IPS-15b (cell line): Measurements from ENCODE around the gene S100A16.

Source experiments
- H3K27me3 ChIP-seq: one replicate; pipeline ENCODE4 v1.6.1; 2013; ENCODE audit warnings: low read length; ENCODE audit not compliant: control insufficient read depth, insufficient read depth
- H3K36me3 ChIP-seq: one replicate; pipeline ENCODE4 v1.6.1; 2013; ENCODE audit warnings: low read length; ENCODE audit not compliant: control insufficient read depth, insufficient read depth
- H3K4me1 ChIP-seq: one replicate; pipeline ENCODE4 v1.6.1; 2013; ENCODE audit warnings: mild to moderate bottlenecking, low read length; ENCODE audit not compliant: control insufficient read depth, insufficient read depth
- H3K4me3 ChIP-seq: one replicate; pipeline ENCODE4 v1.5.1; 2013; ENCODE audit warnings: low read depth, low read length
- H3K9ac ChIP-seq: one replicate; pipeline ENCODE4 v1.6.1; 2013; ENCODE audit warnings: low read depth, mild to moderate bottlenecking, low read length
- H3K9me3 ChIP-seq: one replicate; pipeline ENCODE4 v1.6.1; 2013; ENCODE audit warnings: mild to moderate bottlenecking, low read length; ENCODE audit not compliant: control insufficient read depth, insufficient read depth

Gene S100A16

DNA sequence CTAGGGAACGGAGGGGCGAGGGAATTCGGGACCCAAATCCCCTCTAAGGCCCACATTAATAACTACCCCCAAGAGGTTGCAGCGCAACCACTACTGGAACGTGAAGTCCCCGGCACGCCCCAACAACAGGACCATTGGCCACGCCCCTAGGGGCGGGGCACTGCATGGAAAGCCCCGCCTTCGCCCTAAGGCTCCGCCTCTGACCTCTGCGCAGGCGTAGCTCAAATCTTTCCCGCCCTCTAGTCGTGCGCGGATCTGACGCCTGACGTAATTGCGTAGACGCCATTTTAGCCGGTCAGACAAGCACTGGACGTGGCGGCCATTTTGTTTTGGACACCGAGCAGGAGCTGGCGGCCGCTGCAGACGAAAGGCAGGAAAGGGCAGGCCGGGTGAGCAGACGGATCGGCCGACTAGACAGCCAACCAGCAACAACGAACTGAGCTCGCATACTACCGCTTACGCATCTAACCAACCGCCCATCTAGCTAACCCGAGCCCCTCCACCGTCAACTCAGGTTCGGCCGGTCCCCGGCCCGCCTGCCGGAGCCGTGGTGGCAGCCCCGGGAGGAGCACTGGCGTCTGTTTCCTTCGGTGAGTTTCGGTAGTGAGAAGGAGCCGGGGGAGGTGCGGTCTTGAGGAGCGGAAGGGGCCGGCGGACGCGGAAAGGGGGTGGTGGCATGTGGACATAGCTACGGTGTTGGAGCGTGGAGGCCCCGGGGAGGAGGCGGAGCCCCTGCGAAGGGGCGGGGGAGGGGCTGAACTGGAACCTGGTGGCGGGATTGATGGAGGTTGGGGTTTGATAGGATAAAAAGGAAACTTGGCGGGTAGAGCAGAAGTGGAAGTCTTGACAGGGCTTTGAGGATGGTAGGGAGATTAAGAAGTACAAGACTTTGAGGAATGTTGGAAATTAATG lies 21.1 kb upstream of the S100A16 start, which contains the start of gene CHTOP:
Gene CHTOP, plus strand, starts transcription at position 313 of the 912 bp plus-strand sequence. CDS start 2,523 bp downstream, outside the sequence.
- Histone ChIP-seq H3K4me3 (peak within 1 kb of the TSS; percentile 99), H3K9ac (peak within 1 kb of the TSS; percentile 100), H3K4me1 (no peaks in the 10 kb centered on the region), H3K36me3 (peaks cover 21% of the 10 kb centered on the region), H3K9me3 (no peaks in the 10 kb centered on the region), H3K27me3 (no peaks in the 10 kb centered on the region)

DNA sequence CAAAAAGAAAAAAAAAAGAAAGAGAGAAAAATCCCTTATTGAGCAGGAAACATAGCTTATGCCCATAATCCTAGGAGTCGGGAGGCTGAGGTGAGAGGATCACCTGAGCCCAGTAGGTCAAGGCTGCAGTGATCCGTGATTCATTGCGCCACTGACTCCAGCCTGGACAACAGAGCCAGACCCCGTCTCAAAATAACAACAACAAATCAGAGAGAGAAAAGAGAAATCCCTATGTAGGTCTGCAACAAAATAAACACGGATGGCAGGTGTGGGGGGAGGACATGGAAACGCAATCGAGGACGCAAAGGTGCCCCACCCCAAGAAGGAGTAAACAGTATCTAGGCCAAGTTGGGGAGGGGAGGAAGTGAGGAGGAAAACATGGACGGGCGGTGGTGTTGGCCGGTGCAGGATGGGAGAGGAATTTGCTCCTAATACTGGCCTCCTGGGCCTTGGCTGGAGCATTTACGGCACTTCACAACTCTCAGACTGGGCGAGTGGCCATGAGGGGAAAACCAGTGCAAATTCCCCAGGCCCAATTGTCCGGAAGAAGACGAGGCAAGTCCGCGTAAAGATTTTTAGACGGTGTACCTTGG lies 20.3 kb upstream of the S100A16 start:
- peak overlapping the region; percentile 99 for H3K4me3 ChIP-seq
- no peaks in the 10 kb centered on the region for H3K27me3 ChIP-seq
- peaks cover 16% of the 10 kb centered on the region for H3K36me3 ChIP-seq
- no peaks in the 10 kb centered on the region for H3K9me3 ChIP-seq
- no peak overlapping the region for H3K9ac ChIP-seq
- H3K4me1 ChIP-seq, result no peaks in the 10 kb centered on the region

DNA sequence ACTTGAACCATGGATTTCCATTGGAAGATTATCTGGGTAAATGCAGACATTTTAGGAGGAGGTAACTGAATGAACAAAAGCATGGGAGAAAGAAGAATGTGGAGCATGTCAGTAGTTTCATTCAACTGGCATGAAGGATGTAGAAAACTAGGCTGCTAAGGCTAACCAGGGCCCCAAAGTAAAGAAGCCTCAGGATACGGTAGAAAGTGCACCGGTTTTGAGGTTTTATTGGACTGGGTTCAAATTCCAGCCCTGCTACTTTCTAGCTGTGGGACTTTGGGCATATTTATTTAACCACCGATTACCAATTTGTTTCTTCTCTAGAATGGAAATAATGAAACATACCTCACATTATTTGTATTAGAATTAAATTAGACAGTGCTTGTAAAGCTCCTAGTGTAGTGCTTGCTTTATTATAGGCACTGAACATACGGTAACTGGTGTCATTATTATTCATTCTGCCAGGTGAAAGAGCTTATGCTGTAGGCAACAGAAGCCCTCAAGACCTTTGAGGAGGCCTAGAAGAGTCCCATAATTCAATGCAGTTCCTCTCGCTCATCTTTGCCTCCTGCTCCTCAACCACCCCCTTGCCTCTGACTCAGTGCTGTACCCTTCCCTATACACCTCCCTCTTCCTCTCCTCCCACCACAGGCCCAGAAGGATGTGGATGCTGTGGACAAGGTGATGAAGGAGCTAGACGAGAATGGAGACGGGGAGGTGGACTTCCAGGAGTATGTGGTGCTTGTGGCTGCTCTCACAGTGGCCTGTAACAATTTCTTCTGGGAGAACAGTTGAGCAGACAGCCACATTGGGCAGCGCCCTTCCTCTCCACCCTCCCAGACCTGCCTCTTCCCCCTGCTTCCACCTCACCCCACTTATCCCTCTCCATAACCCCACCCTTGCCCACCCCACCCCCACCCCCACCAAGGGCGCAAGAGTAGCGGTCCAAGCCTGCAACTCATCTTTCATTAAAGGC lies 18.4 kb upstream of the S100A16 start:
- peaks cover 8% of the 10 kb centered on the region for H3K4me1 ChIP-seq
- H3K27me3 ChIP-seq, result no peaks in the 10 kb centered on the region
- H3K9ac ChIP-seq, result no peak overlapping the region
- H3K36me3 ChIP-seq, result peaks cover 2% of the 10 kb centered on the region
- no peak overlapping the region for H3K4me3 ChIP-seq
- H3K9me3 ChIP-seq, result no peaks in the 10 kb centered on the region

DNA sequence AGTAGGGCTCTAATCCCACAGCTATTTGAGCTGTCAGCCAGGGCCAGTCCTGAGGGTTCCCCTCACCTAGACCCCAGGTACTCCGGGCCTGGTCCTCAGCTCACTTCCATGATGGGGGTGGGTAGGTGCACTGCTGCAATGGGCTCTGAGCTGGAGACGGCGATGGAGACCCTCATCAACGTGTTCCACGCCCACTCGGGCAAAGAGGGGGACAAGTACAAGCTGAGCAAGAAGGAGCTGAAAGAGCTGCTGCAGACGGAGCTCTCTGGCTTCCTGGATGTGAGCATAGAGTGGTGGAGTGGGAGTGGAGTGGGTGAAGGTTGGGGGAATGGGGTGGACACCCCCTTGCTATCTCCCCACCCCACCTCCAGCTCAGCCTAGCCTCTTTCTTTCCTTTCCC lies 17.4 kb upstream of the S100A16 start:
- H3K4me3 ChIP-seq, result no peak overlapping the region

DNA sequence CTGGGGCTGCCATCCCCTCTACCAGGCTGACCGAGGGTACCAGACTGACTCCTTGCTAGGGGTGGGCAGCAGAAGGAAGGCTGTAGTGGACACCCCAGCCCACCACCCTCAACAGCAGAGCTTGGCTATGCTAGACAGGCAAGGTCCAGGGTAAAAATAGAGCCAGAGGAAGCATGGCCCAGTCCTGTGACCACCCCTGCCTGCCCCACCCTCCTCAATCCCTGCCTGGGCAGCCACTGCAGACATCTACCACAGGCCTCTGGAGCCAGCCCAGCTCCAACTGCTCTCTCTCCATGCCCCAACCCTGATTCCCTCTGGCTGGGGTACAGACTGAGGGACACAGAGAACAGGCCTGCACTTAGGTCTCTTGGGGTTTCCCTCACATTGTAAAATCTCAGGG lies 17.0 kb upstream of the S100A16 start:
- H3K9ac ChIP-seq, result no peak overlapping the region
- H3K9me3 ChIP-seq, result no peaks in the 10 kb centered on the region
- peaks cover 9% of the 10 kb centered on the region for H3K4me1 ChIP-seq
- no peaks in the 10 kb centered on the region for H3K27me3 ChIP-seq
- H3K36me3 ChIP-seq, result no peaks in the 10 kb centered on the region
- no peak overlapping the region for H3K4me3 ChIP-seq

More for the DNA sequence above, 17.4 kb upstream of the S100A16 start:
- Histone ChIP-seq H3K9ac (no peak overlapping the region), H3K9me3 (no peaks in the 10 kb centered on the region), H3K36me3 (no peaks in the 10 kb centered on the region), H3K4me1 (peaks cover 9% of the 10 kb centered on the region), H3K27me3 (no peaks in the 10 kb centered on the region)

DNA sequence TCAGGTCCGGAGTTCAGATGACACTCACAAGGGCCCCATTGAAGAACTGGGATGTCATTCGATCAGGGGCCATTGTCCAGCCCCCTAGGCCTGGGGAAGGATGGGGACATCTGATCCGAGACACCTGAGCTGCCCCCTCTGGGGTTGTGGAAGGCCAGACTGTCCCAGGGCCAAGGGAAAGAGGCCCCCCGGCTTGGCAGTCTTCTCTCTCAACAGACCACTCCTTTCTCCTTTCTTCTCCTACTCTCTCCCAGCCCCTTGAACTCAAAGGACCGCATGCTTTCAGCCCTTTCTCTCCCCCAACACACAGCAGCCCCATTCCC lies 16.4 kb upstream of the S100A16 start:
- H3K9me3 ChIP-seq, result no peaks in the 10 kb centered on the region
- H3K4me3 ChIP-seq, result no peak overlapping the region
- H3K4me1 ChIP-seq, result peaks cover 9% of the 10 kb centered on the region
- no peaks in the 10 kb centered on the region for H3K27me3 ChIP-seq
- H3K36me3 ChIP-seq, result no peaks in the 10 kb centered on the region
- no peak overlapping the region for H3K9ac ChIP-seq

DNA sequence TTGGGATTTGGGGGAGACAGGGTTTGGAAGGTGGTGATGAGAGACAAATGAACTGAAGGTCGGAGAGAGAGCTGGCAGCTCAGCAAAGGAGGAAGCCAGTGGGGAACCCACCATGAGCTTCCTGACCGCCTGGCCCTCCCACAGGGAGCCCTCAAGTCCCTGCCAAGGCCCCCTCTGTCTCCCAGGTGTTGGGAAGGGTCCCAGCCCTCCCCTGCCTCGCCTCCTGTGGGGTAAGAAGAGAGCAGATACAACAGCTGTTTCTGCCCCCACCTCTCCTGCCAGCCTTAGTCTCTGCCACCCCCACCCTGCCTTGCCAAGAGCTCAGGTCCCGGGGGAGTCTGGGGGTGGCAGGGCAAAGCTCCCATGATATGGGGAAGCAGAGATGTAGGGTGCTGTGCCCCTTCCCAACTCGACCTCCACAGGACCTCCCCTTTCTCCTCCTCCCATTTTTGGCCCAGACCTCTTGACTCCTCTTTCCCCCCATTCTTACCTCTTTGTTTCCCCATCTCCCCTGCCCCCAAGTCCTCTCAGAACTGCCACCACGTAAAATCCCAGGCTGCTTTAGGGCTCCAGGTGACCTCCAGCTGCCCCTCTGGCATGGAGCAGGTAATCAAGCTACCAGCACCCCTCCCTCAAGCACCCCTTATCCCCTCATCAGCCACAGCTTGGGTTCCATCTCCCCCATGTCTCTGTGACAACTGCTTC lies 15.9 kb upstream of the S100A16 start:
- Histone ChIP-seq H3K9ac (peak overlapping the region; percentile 24), H3K4me3 (no peak overlapping the region), H3K4me1 (peaks cover 9% of the 10 kb centered on the region)

DNA sequence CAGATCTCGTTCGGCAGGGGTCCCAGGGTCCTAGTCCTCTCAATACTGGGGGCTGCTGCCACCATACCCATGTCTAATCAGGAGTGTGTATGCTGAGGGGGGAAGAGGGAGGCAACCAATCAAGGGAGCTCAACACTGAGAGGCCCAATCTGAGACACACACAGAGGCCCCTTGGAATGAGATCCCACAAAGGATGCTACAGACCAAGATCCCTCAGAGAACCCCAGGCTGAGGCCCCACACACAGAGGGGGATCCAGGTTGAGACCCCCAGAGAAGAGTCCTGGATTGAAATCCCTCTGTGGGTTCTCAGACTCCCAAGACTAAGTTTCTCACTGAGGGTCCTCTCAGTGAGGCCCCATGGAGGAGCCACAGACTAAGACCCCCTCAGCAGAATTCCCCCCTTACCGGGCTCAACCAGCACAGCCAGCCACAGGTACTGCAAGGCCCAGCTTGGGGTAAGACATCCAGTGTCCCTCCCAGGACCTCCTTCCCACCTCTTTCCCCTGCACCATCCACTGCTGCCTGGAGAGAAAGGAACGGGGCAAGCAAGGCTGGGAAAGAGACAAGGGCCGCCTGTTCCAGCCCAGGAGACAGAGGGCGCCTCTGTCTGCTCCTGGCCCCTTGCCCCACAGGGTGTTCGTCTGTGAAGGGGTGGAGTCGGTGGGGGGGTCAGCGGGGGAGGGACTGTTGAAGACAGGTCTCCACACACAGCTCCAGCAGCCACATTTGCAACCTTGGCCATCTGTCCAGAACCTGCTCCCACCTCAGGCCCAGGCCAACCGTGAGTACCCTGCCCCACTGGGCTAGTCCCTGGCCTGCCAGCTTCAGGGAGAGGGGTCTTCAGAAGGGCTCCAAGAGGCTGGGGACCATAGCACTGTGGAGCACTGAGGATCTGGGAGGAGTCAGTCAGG lies 15.0 kb upstream of the S100A16 start, which contains the start of gene S100A1:
Gene S100A1, plus strand, starts transcription at position 720 of the 912 bp plus-strand sequence. CDS start 2,088 bp downstream, outside the sequence.
- peak within 1 kb of the TSS; percentile 82 for H3K4me3 ChIP-seq
- H3K9ac ChIP-seq, result peak within 1 kb of the TSS; percentile 85
- H3K36me3 ChIP-seq, result no peaks in the 10 kb centered on the region
- H3K4me1 ChIP-seq, result peaks cover 11% of the 10 kb centered on the region
- no peaks in the 10 kb centered on the region for H3K9me3 ChIP-seq
- H3K27me3 ChIP-seq, result no peaks in the 10 kb centered on the region

More for the DNA sequence above, 15.9 kb upstream of the S100A16 start:
- Histone ChIP-seq H3K9me3 (no peaks in the 10 kb centered on the region), H3K36me3 (no peaks in the 10 kb centered on the region), H3K27me3 (no peaks in the 10 kb centered on the region)

DNA sequence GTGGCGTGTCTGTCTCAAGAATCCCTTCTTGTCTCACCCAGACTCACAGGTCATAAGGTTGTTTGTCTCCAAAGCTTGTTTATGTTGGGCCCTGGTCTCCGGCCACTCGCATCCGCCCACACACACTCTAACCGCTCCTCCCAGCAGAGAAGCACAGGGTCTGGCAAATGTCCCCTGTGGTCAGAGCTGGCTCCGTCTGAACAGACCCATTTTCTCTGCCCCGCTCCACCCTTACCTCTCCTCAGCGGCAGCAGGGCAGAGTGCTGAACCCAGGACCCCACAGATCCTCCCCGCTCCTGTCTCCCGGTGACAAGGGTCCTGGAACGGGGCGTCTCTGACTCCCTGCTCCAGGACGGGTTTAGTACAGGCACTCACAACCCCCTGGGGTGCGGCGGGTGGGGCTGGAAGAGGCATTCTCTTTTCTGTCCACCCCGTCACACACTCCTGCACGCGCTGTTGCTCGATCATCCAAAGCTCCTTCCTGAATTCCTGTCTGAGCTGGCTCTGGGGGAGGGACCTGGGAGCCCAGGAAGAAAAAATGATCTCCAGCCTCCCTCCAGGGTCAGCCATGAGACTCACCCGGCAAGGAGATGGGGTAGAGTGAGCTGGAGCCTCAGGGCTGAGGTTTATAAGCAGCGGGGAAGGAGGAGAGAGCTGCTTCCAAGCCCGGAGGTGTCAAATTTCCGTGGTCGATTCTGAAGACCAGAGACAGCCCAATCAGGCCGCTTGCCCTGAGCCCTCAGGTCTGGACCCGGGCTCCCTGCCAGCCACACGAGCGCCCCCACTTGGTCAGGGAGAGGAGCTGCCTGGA lies 14.2 kb upstream of the S100A16 start, which contains the start of gene S100A13:
Gene S100A13, minus strand, starts transcription at position 602 of the 811 bp plus-strand sequence. CDS start 1,033 bp downstream, outside the sequence.
- H3K4me1 ChIP-seq, result peaks cover 11% of the 10 kb centered on the region
- peak within 1 kb of the TSS; percentile 85 for H3K9ac ChIP-seq
- H3K9me3 ChIP-seq, result no peaks in the 10 kb centered on the region
- H3K4me3 ChIP-seq, result peak within 1 kb of the TSS; percentile 82
- H3K27me3 ChIP-seq, result no peaks in the 10 kb centered on the region
- no peaks in the 10 kb centered on the region for H3K36me3 ChIP-seq
